Posterior cingulate gyrus (tissue), 11 donors: ENCODE data around the gene KRT85.
"Not testable (repeated sequence)": the region's sequence is repeated elsewhere in the genome, so short reads cannot be mapped to it uniquely, and the experiment has no call there.

Experiments
- DNase-seq, 10 donors: peaks; one replicate each; pipeline versions ENCODE4 v3.0.0 to v3.0.0-alpha.2; 2020 to 2021; ENCODE audit warnings: mixed read lengths in 3 of 10
- intact Hi-C: fragments of 100-400 bp; cut with DNase I; formaldehyde crosslinking; loops from one replicate; pipeline ENCODE4 v1.15.1; 2023

The KRT85 gene

DNA sequence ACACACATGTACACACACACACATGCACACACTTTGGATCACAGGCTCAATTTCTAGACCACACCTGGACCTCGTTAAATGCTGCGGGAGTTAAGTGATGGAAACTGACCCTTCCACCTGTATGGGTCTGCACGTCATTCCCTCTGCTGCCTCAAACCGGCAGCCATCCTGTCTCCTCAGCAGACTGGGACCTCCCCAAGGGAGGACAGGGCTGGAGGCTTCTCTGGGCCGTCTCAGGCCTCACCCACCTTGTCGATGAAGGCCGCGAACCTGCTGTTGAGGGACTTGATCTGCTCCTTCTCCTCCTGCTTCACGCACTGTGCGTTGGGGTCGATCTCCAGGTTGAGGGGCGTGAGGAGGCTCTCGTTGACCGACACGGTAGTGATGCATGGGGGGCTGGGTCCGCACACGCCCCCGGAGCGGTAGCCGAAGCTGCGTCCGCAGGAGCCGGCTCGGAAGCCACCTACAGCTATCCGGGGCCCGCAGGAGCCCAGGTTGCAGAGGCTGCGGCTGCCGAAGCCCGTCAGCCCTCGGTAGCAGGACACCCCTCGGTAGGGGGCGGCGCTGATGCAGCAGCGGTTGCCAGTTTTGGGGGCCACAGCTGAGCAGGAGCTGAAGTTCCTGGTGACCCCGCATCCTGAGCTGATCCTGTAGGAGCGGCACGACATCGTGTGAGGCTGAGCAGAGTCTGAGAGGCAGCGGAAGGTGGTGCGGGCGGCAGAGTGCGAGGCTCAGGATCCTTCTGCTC, at the start of gene KRT85:
KRT85 (minus strand) TSS at position 744 of the 748 bp plus-strand sequence; CDS start at position 668, 76 bp downstream.
- peak in 3 of 10 donors; percentile 43 to 64 (median 50) for DNase-seq
- intact Hi-C loops: no loop called here

DNA sequence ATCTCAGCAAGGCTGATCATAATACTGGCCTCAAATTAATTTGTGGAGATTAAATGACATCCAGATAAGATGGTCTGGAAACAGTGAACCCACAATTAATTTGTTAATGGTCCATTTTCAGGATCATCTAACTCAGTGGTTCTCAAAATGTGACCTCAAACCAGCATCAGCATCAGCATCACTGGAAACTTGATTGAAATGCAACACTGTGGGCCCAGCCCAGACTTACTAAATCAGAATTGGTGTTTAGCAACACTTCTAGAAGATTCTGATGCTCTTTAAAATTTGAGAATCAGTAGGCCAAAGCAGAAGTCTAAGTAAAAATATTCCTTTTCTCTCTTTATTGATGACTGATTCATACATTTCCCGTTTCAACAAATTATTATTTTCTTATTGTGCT, 49.5 kb upstream of the KRT85 start:
- intact Hi-C loops: no loop called here
- DNase-seq: peak in 1 of 10 donors; percentile 18

DNA sequence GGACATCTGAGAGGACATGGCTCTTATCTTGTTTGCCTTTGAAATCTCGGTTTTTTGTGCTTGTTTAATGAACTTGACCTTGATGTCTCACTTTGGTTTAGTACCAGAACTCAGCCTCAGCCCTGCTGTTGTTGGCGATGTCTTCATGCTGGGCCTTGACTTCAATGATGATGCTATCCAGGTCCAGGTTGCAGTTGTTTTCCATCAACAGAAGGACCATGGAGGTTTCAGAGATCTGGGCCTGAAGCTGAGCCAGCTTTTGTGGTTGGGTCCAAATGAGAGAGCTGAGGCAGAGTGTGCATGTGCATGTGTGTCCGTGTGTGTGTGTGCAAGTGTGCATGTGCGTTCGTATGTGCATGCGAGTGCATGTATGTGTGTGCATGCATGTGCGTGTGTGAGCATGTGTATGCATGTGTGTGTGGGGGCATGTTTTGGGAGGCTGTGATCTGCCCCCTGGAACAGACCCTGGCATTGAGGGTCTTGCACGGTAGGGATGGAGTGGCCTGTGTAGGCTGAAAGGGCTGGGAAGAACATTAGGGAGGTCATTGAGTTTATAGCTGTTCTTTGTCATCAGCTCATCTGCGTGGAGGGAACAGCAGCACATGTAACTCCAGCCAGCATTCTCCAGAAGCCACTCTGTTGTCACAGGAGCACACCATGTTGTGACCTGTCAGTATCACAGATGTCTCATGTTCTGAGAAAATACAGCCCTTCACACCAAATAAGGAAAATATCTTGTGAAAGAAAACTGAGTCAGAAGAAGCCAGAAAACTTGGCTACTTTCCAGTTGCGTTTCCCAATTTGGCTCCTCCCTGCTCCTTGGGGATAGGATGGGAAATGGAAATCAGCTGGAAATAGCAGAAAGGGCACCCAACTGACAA, 48.8 kb upstream of the KRT85 start:
- DNase-seq: peak in 2 of 10 donors; percentile 22 to 38
- intact Hi-C loops: no loop called here

DNA sequence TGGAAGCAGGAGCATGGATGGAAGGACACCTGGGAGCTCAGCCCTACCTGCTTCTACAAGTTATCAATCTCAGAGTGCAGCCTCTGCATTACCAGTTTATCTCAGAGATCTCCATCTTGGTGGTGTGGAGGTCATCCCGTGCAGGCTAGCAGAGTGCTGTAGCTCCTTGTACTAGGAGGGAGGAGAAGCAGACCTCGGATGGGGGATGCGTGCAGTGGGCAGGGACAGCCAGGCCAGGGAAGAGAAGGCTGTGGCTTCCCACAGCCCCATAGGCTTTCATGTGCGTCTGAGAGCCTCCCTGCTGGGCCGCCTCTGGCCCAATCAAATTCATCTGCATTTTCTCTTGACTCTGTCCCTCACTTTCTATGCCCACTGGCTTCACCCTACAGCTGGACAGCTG, 47.7 kb upstream of the KRT85 start:
- intact Hi-C loops: no loop called here
- DNase-seq: peak in 2 of 10 donors; percentile 6 to 59

DNA sequence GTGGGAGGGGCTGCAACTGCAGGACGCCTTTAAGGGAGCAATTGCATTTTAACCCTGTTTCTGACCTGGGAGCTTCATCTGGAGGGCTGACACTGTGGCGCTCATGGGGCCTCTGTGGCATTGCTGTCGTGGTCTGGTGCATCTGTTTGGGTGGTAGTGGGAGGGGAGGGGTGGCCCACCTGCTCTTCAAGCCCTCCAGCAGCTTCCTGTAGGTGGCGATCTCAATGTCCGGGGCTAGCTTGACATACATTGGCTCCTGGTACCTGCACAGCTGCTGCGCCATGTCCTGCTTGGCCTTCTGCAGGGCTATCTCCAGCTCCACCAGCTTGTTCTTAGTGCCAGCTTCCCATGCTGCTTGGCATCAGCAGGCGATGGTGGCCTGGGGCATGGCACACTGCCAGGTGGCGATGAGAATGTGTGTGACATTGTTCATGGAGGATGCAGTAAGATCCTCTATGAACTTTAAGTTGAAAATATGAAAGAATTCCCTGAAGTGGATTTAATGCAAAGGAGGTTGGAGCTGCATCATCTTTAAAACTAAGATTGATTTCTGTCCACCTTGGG, 46.6 kb upstream of the KRT85 start:
- peak in 3 of 10 donors; percentile 22 to 87 (median 63) for DNase-seq
- intact Hi-C loops: no loop called here

DNA sequence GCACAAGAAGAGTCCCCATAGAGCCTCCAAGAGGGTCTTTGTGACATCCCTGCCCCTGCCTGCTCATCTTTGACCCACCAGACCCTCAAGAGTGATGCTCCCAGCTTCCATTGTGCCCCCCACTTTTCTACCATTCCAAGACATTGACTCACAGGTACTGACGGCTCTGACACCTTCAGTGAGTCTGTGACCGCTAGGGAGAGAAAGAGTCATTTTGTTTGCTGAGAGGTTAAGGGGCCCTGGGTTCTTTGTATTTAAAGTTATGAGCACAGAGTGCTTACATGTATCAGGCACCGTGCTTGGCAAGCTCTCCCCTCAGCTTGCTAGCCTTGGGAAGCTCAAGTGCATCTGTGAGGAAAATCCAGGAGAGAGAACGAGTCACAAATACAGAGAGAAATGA, 45.9 kb upstream of the KRT85 start:
- no peak for DNase-seq
- intact Hi-C loops: no loop called here

DNA sequence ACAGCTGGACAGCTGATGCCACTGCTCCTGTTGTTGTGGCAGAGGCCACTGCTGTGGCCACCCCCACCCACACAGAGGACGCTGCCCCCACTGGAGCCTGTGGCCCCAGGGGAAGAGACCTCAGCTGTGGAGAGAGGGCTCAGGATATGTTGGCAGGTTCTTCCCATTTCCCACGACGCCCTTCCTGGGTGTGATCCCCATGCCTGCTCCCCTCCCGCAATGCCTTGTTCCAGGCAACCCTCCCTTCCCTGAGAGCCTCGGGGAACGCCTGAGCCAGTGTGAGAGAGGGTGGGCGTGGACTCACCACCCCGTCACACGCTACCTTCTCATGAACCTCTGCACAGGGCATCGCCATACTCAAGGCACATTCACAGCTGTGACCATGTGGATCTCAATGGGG, 44.5 kb upstream of the KRT85 start:
- intact Hi-C loops: no loop called here

DNA sequence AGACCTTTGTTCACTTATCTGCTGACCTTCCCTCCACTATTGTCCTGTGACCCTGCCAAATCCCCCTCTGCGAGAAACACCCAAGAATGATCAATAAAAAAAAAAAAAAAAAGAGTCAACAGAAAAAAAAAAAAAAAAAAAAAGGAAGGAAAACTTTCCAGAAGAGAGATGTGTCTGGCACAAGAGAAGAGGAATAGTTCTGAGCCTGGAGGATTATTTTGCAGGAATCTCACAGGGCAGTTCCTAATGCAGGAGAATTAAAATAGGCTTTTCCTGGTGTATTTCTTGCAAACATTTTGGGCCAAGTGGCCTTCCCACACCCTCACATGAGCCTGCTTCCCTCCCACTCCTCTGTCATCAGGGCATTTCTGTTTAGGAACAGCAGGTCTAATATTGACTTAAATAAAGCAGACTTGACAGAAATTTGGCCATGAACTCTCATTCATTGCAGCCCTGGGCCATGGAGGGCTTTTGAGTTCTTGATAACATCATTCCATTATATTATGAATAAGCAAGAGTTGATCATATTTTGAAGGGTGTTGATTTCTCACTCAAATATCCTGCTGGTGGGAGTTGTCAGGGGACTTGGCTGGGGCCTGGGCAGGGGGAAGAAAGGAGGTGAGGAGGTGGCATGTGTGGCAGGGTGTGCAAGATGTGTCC, 43.4 kb upstream of the KRT85 start:
- intact Hi-C loops: not testable (repeated sequence)
- peak in 2 of 10 donors; percentile 10 to 26 for DNase-seq

More for the DNA sequence above, 44.5 kb upstream of the KRT85 start:
- DNase-seq: peak in 1 of 10 donors; percentile 54

DNA sequence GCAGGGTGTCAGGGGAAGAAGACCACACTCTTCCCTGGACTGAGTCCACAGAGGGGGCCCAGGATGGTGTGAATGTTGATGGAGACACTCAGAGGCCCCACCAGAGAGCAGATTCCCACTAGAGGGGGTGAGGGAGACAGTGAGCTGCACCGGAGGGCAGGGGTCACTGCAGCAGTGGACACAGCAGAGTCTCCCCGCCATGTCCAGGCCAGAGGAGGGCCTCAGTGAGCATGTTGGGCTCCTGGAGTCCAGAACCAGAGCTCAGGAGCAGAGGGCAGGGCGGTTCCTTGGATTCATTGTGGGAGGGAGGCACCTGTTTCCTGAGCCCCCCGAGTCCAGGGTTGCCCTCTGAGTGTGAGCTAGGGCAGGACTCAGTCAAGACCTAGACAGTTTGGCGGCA, 40.6 kb upstream of the KRT85 start:
- intact Hi-C loops: no loop called here

DNA sequence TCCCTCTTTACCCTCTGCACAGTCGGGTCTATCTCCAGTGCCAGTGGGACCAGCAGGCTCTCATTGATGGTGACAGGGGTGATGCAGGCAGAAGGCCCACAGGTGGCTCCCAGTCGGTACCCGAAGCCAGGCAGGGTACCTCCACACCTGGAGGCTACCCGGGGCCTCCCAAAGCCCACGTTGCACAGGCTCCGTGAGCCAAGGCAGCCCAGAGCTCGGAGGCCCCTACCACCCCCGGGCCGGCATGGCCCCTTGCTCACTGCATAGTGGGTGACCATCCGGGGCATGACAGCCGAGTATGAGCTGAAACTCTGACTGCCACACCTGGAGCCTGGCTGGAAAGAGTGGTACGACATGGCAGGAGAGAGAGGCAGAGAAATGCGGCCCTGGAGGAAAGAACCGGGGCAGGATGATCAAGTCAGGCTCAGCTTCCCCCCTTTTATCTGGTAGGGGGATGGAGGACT, 38.7 kb upstream of the KRT85 start, which contains the start of gene KRT82:
KRT82 (minus strand) TSS at position 414 of the 464 bp plus-strand sequence; CDS start at position 356, 58 bp downstream.
- peak in 2 of 10 donors; percentile 49 for DNase-seq

More for the DNA sequence above, 40.6 kb upstream of the KRT85 start:
- peak in 1 of 10 donors; percentile 24 for DNase-seq

DNA sequence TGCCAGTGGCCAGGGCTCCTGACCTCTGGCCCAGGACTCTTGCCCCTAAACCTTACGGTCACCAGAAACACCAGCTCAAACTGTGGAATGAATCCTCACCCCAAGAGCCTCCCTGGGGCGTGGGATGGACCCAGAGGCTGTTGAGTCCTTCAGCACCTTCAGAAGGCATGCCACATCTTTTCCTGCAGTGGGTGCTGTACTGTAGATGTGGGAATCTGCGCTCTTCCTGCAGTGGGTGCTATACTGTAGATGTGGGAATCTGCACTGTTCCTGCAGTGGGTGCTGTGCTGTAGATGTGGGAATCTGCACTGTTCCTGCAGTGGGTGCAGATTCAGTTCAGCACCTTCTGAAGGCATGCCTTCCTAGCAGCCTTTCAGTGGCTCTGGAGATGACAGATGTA, 37.7 kb upstream of the KRT85 start:
- DNase-seq: peak in 2 of 10 donors; percentile 31 to 46
- intact Hi-C loops: no loop called here

More for the DNA sequence above, 38.7 kb upstream of the KRT85 start, which contains the start of gene KRT82:
- intact Hi-C loops: no loop called here

DNA sequence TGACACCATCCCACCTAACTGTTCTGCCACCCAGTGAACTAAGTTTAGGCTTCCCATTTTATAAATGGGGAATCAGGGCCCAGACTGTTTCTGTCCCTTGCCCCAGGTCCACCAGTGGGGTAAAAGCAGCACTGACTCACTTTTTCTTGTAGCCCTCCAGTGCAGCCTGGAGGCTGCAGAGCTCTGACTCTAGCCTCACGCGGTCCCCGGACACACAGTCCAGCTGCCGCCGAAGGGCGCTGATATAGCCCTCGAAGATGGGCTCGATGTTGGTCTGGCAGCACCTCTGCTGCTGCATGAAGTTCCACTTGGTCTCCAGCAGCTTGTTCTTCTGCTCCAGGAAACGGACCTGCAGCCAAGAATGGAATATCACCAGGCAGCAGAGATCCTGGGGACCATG, 36.3 kb upstream of the KRT85 start:
- intact Hi-C loops: no loop called here
- DNase-seq: peak in 1 of 10 donors; percentile 52

DNA sequence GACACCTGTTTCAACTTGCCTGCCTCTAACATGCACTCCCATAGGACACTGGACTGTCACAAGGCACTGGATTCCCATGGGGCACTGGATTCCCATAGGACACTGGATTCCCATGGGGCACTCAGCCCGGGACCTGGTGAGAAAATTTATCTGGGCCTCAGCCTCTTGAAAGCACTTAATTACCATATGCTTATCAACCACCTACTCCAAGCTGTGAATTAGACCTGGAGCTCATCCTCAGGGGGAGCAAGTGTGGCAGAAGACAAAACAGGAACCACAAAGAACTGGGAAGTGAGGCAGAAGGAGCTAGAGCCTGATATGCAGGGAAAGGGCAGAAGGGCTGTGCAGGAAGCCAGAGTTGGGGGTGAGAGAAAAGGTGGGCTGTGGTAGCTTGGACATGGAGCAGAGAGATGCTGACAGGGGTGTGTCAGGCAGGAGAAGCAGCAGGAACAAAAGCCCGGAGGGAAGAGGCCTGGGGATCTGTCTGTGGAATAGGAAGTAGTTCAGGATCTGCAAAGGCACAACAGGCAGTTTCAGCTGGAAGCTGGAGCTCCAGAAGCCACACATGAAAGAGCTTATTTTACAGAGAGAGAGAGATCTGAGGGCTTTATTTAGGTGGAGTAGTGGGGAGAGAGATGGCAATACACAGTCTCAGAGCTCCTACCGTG, 35.7 kb upstream of the KRT85 start:
- peak in 2 of 10 donors; percentile 29 to 47 for DNase-seq
- intact Hi-C loops: no loop called here

DNA sequence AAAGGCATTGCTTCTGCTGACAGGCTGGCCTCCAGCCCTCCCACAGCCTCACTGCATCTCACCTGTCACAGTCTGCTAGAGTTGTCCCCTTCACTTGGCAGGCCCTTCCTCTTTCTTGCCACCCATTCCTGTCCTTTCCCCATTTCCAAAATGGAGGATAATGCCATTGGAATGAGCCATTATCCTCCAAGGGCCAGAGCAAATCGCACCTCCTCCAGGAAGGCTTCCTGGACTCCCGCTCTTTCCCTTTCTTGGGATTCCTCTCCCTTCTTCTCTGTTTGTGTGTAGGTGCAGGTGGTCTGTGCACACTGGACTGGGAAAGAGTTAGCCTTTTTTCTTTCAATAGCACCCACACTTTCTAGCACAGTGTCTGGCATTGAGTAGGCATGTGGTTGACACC, 35.1 kb upstream of the KRT85 start:
- peak in 1 of 10 donors; percentile 36 for DNase-seq
- intact Hi-C loops: no loop called here

DNA sequence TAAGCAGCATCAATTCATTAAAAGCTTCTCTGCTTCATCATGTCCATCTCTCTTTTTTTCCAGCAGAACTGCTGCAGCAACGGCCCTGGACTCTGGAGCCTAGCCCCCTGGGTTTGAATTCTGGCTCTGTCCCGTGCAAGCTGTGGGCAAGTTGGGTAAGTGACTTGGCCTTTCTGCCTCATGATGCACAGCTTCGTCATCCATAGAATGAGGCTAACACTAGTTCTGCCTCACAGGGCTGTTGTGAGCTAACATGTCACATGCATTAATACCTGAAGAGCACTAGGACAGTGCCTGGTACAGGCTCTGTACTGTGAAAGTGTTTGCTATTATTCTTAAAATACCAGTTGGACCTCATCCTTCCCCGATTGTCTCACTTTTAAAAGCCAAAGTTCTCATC, 34.6 kb upstream of the KRT85 start:
- peak in 2 of 10 donors; percentile 18 to 35 for DNase-seq
- intact Hi-C loops: no loop called here

DNA sequence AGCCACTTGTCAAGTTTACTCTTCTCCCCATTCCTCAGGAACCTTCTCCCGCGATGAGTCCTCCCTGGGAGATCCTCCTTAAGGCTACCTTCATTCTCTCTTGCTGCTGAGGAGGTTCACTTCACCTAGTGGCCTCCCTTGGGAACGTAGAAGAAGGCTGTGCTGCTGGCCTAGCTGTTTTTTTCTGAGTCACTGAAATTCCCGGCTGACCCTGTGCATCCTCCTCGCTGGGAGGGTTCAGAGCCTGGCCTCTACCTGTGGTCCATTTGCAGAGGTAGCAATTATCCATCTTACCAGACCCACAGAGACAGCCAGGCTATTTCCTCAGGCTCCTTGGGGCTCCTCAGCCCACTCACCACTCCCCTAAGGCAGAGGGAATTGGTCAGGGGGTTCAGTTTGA, 34.2 kb upstream of the KRT85 start:
- intact Hi-C loops: no loop called here

DNA sequence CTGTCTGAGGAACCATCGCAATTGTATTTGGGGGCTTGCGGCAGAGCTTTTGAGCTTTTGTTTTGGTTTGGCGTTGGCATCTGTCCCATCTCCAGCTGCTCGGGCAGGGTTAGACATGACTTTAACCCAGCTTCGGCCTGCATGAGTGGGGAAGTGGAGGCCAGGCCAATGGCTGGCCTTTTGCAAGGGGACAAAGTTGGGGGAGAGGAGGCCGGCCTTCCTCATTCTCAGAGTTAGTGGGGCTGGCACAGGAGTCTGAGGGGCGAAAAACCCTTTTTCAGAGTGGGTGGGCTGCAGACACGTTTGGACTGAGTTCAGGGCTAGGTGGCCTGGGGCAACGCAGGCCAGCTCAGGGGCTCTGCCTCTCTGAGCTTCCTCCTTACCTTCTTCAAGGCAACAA, 33.6 kb upstream of the KRT85 start:
- peak in 1 of 10 donors; percentile 70 for DNase-seq
- intact Hi-C loops: no loop called here

More for the DNA sequence above, 34.2 kb upstream of the KRT85 start:
- DNase-seq: peak in 2 of 10 donors; percentile 13 to 57

DNA sequence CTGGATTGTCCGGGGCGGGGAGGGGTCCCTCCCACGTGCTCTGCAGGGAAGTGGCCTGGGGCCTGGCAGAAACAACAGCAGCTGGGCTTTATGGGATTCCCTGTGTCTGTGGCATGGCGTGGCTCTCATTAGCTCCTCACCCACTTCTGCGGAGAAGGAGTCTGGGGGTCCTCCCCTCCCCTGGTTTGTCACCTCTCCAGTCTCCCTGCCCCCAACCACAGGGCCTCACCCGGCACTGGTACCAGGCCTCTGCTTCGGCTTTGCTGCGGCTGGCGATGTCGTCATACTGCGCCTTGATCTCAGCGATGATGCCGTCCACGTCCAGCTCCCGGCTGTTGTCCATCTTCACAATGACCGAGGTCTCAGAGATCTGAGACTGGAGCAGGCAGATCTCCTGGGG, 32.5 kb upstream of the KRT85 start:
- peak in 1 of 10 donors; percentile 63 for DNase-seq
- intact Hi-C loops: no loop called here

DNA sequence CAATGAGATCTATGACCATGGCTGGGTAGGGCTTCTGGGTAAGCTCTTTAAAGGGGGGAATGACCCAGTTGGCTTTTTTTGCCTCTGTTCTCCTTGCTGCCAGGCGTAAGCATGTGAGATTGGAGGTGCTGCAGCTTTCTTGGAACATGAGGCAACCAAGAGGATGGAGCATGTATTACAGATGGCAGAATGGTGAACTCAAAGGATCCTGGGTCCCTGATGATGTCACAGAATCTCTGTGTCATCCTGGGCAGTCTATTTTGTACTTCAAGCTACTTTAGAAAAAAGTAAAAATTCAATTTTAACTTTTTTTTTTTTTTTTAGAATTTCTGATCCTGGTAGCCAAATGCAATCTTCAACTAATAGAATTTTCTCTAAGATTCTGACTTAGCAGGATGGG, 30.9 kb upstream of the KRT85 start:
- no peak for DNase-seq
- intact Hi-C loops: no loop called here
